ENCODE data around the gene TUBB1.

TUBB1 gene

GRCh38 chr20:59063358-59064213 lies 44.4 kb downstream of the TUBB1 start (continued):
- TF ChIP-seq PRDM10 (tag by site-specific recombination; IDR thresholded peaks at IDR 0.05) (no peak), ZNF629 (tag by site-specific recombination; IDR thresholded peaks at IDR 0.05) (peak; percentile 98), ZNF391 (tag by site-specific recombination; IDR thresholded peaks at IDR 0.05; ENCODE audit: borderline replicate concordance, low read depth) (no peak), ZNF488 (tag by site-specific recombination; IDR thresholded peaks at IDR 0.05) (no peak), ZNF133 (tag by site-specific recombination; IDR thresholded peaks at IDR 0.05) (no peak), ZNF776 (tag by site-specific recombination; IDR thresholded peaks at IDR 0.05; ENCODE audit: borderline replicate concordance) (no peak), ZNF843 (tag by site-specific recombination; IDR thresholded peaks at IDR 0.05) (no peak), ZNF202 (tag by site-specific recombination; IDR thresholded peaks at IDR 0.05; ENCODE audit: borderline replicate concordance) (no peak), ZBTB17 (tag by site-specific recombination; IDR thresholded peaks at IDR 0.05) (peak; percentile 86), ZNF2 (tag by site-specific recombination; IDR thresholded peaks at IDR 0.05) (no peak), FEZF1 (tag by site-specific recombination; IDR thresholded peaks at IDR 0.05) (no peak), ZNF785 (tag by site-specific recombination; IDR thresholded peaks at IDR 0.05) (no peak), SALL2 (tag by site-specific recombination; IDR thresholded peaks at IDR 0.05; ENCODE audit: borderline replicate concordance) (no peak), ZNF394 (tag by site-specific recombination; IDR thresholded peaks at IDR 0.05; ENCODE audit: borderline replicate concordance) (peak; percentile 11; the same call in 1 of the 2 replicates), ZNF600 (tag by site-specific recombination; IDR thresholded peaks at IDR 0.05) (peak; percentile 91), ZEB2 (tag by site-specific recombination; IDR thresholded peaks at IDR 0.05) (peak; percentile 63), ZFP3 (tag by site-specific recombination; IDR thresholded peaks at IDR 0.05; ENCODE audit: low read depth) (no peak), ZSCAN23 (tag by site-specific recombination; IDR thresholded peaks at IDR 0.05) (no peak), ZNF266 (tag by site-specific recombination; IDR thresholded peaks at IDR 0.05; ENCODE audit: low read depth) (no peak), ZNF549 (tag by site-specific recombination; IDR thresholded peaks at IDR 0.05) (no peak), ZNF791 (tag by site-specific recombination; IDR thresholded peaks at IDR 0.05) (no peak), ZNF112 (tag by site-specific recombination; IDR thresholded peaks at IDR 0.05) (no peak), ZIC2 (tag by site-specific recombination; IDR thresholded peaks at IDR 0.05) (no peak), ZNF596 (tag by site-specific recombination; IDR thresholded peaks at IDR 0.05) (no peak), INSM2 (tag by site-specific recombination; IDR thresholded peaks at IDR 0.05) (peak; percentile 86), ZSCAN16 (tag by site-specific recombination; IDR thresholded peaks at IDR 0.05) (no peak), ZNF121 (tag by site-specific recombination; IDR thresholded peaks at IDR 0.05) (no peak), SP2 (tag by site-specific recombination; IDR thresholded peaks at IDR 0.05) (peak; percentile 64), ZNF544 (tag by site-specific recombination; IDR thresholded peaks at IDR 0.05) (no peak), ZBTB1 (tag by site-specific recombination; IDR thresholded peaks at IDR 0.05) (no peak), ZNF211 (tag by site-specific recombination; IDR thresholded peaks at IDR 0.05; ENCODE audit: low read depth) (no peak), ZNF175 (tag by site-specific recombination; IDR thresholded peaks at IDR 0.05) (no peak), ZNF792 (tag by site-specific recombination; IDR thresholded peaks at IDR 0.05) (no peak)
